ENCODE results near the gene RNF150.

Gene RNF150

DNA sequence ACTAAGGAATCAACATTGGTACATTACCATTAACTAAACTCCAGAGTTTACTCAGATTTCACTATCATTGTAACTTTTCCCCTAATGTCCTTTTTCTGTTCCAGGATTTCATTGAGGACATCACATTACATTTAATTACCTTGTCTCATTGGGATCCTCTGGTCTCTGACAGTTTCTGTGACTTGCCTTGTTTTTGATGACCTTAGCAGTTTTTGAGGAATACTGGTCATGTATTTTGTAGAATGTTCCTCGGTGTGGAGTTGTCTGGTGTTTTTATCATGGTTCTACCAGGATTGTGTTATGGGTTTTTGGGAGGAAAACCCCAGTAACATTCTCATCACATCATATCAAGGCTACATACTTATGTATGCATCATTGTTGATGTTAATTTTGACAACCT, 281.5 kb downstream of the RNF150 start:
- Histone ChIP-seq H3K9ac (ENCODE audit: low read depth, low read length) (no peak overlapping the region), H3K9me3 (replicated peaks; ENCODE audit: low read length) (no peaks in the 10 kb centered on the region), H3K4me3 (ENCODE audit: low read length) (no peak overlapping the region), H3K36me3 (ENCODE audit: insufficient read depth, low read length) (no peaks in the 10 kb centered on the region), H3K27me3 (ENCODE audit: control insufficient read depth, insufficient read depth, low read length) (peaks cover 11% of the 10 kb centered on the region), H3K4me2 (ENCODE audit: low read length) (no peak overlapping the region), H3K4me1 (ENCODE audit: control insufficient read depth, insufficient read depth, low read length) (peaks cover 4% of the 10 kb centered on the region)

DNA sequence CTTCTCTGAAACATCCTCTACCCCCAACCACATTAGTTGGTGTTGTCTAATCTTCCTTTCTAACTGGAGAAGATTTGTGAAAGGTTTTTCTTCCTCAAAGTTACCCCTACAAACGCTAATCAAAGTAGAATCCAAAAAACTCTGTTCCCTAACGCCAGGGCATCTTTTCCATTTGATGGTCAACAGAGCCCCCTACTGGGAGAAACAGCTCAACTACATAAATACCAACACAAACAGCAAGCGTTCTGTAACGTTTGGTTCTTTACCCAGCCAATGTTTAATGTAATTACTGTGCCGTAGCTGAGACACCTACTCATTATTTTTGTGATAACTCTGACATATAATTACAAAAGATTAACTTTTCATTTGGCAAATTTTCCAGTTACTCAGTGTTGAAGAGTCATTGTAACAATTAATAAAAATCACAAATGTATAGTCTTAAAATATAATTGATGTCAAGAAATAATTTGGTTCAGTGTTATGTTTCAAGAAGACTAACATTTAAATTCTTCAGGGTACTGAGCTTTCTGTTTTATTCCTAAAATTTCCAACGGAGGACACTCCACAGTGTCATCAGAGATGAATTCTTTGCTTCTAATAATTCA, 282.1 kb downstream of the RNF150 start:
- Histone ChIP-seq H3K4me3 (ENCODE audit: low read length) (no peak overlapping the region), H3K4me2 (ENCODE audit: low read length) (no peak overlapping the region), H3K9me3 (replicated peaks; ENCODE audit: low read length) (no peaks in the 10 kb centered on the region), H3K27me3 (ENCODE audit: control insufficient read depth, insufficient read depth, low read length) (peaks cover 16% of the 10 kb centered on the region), H3K9ac (ENCODE audit: low read depth, low read length) (no peak overlapping the region), H3K4me1 (ENCODE audit: control insufficient read depth, insufficient read depth, low read length) (no peaks in the 10 kb centered on the region), H3K36me3 (ENCODE audit: insufficient read depth, low read length) (no peaks in the 10 kb centered on the region)

DNA sequence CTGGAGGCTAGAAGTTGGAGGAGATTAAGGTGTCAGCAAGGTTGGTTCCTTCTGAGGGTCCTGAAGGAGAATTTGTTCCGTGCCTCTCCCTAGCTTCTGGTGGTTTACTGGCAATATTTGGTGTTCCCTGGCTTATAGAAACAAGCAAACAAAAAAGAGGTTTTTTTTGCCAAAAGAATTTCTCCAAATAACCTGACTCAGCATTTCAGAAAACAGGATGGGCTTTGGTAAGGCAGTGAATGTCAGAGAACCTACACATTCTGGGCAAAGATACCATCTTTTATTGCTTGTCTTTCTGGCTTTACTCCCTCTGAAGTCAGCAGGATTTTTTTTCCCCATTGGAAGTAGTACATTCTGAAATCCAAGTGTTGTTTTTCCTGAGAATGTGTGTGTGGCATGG, 283.7 kb downstream of the RNF150 start:
- H3K9me3 ChIP-seq (replicated peaks; ENCODE audit: low read length) = no peaks in the 10 kb centered on the region
- no peak overlapping the region for H3K9ac ChIP-seq (ENCODE audit: low read depth, low read length)
- H3K27me3 ChIP-seq (ENCODE audit: control insufficient read depth, insufficient read depth, low read length) = peaks cover 21% of the 10 kb centered on the region
- H3K4me1 ChIP-seq (ENCODE audit: control insufficient read depth, insufficient read depth, low read length) = no peaks in the 10 kb centered on the region
- no peak overlapping the region for H3K4me3 ChIP-seq (ENCODE audit: low read length)
- no peaks in the 10 kb centered on the region for H3K36me3 ChIP-seq (ENCODE audit: insufficient read depth, low read length)
- H3K4me2 ChIP-seq (ENCODE audit: low read length) = no peak overlapping the region

DNA sequence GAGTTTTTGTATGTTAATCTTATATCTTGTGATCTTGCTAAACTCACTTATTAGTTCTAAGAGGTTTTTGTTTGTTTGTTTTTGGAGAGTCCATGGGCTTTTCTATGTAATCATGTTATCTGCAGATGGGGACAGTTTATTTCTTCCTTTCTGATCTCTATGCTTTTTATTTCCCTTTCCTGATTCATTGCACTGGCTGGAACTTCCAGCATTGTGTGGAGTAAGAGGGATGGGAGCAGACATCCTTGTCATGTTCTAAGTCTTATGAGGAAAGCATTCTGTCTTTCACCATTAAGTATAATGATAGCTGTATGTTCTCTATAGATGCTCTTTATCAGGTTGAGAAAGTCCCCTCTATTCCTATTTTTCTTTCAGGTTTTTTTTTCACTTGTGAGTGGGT, 286.5 kb downstream of the RNF150 start:
- H3K4me2 ChIP-seq (ENCODE audit: low read length) = no peak overlapping the region
- no peak overlapping the region for H3K9ac ChIP-seq (ENCODE audit: low read depth, low read length)
- no peaks in the 10 kb centered on the region for H3K4me1 ChIP-seq (ENCODE audit: control insufficient read depth, insufficient read depth, low read length)
- H3K36me3 ChIP-seq (ENCODE audit: insufficient read depth, low read length) = no peaks in the 10 kb centered on the region
- H3K27me3 ChIP-seq (ENCODE audit: control insufficient read depth, insufficient read depth, low read length) = peaks cover 29% of the 10 kb centered on the region
- H3K9me3 ChIP-seq (replicated peaks; ENCODE audit: low read length) = no peaks in the 10 kb centered on the region
- no peak overlapping the region for H3K4me3 ChIP-seq (ENCODE audit: low read length)

DNA sequence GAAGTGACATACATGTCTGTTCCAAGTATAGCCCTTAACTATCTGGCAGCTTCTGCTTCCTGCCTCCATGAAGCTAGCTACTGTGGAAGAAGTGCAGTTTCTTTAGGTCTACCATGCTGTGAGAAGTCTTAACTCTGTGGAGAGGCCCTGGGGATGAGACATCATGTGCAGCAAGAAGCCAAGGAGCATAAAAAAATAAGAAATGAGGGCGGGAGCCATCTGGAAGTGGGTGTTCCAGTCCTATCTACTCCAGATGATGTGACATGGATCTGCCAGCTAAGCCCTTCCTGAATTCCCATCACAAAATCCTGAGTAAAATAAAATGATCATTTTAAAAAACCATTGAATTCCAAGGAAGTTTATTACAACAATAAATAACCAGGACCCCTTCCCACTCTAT, 289.2 kb downstream of the RNF150 start:
- Histone ChIP-seq H3K27me3 (ENCODE audit: control insufficient read depth, insufficient read depth, low read length) (peaks cover 32% of the 10 kb centered on the region), H3K9ac (ENCODE audit: low read depth, low read length) (no peak overlapping the region), H3K36me3 (ENCODE audit: insufficient read depth, low read length) (no peaks in the 10 kb centered on the region), H3K9me3 (replicated peaks; ENCODE audit: low read length) (no peaks in the 10 kb centered on the region), H3K4me2 (ENCODE audit: low read length) (no peak overlapping the region), H3K4me3 (ENCODE audit: low read length) (no peak overlapping the region), H3K4me1 (ENCODE audit: control insufficient read depth, insufficient read depth, low read length) (no peaks in the 10 kb centered on the region)

DNA sequence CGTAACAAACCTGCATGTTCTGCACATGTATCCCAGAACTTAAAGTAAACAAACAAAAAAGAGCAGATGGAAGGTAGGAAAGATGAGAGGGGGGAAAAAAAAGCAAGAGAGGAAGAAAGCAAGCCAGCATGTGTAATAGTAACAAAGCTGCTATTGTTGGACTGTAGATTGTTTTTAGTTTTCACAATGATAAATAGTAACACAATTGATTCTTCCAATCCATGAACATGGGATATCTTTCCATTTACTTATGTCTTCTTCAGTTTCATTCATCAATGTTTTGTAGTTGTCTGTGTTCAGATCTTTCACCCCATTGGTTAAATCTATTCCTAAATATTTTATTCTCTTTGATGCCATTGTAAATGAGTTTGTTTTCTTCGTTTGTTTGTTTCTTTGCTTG, 292.1 kb downstream of the RNF150 start:
- Histone ChIP-seq H3K9me3 (replicated peaks; ENCODE audit: low read length) (no peaks in the 10 kb centered on the region), H3K27me3 (ENCODE audit: control insufficient read depth, insufficient read depth, low read length) (peaks cover 23% of the 10 kb centered on the region), H3K9ac (ENCODE audit: low read depth, low read length) (no peak overlapping the region), H3K4me2 (ENCODE audit: low read length) (no peak overlapping the region), H3K36me3 (ENCODE audit: insufficient read depth, low read length) (no peaks in the 10 kb centered on the region), H3K4me1 (ENCODE audit: control insufficient read depth, insufficient read depth, low read length) (no peaks in the 10 kb centered on the region), H3K4me3 (ENCODE audit: low read length) (no peak overlapping the region)

DNA sequence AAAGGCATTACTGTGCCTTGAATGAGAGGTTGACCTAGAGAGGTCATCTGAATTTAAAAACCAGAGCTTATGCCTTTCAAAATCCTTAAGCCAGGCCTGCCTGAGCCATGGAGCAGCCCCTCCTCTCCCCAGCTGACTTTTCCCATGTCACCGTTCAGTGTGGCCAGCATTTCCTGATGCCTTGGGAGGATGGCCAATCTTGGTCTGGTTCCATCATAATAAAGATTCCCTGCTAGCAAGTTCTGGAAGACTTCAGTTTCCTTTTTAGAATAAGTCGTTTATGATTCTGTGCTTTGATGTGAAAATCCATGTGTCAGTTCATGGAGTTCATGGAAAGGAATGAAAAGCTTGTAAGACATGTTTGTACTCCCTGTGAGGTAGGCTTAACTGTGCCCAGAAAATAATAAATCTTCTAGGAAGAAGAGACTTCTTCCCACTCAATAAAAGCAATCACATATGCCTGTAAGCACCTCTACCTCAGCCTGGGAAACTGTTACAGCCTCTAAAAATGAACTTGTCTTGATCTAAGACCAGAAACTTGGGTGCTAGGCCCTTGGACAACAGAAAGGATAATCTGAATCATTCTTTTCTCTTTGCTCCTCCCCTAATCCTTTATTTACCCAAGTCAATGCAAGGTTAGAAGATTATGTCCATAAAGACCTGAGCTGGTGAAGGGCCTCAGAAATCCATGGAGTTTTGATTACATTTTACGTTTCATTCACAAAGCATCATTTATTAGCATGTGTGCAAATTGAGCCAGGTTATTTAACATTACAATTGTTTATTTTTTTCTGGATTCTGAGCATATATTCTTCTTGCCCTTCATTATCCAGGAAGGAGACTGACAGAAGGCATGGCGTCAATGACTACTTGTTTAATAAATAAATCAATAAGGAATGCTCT, 293.1 kb downstream of the RNF150 start:
- Histone ChIP-seq H3K36me3 (ENCODE audit: insufficient read depth, low read length) (no peaks in the 10 kb centered on the region), H3K4me1 (ENCODE audit: control insufficient read depth, insufficient read depth, low read length) (no peaks in the 10 kb centered on the region), H3K9ac (ENCODE audit: low read depth, low read length) (no peak overlapping the region), H3K9me3 (replicated peaks; ENCODE audit: low read length) (no peaks in the 10 kb centered on the region), H3K4me3 (ENCODE audit: low read length) (no peak overlapping the region), H3K27me3 (ENCODE audit: control insufficient read depth, insufficient read depth, low read length) (peaks cover 25% of the 10 kb centered on the region), H3K4me2 (ENCODE audit: low read length) (no peak overlapping the region)

DNA sequence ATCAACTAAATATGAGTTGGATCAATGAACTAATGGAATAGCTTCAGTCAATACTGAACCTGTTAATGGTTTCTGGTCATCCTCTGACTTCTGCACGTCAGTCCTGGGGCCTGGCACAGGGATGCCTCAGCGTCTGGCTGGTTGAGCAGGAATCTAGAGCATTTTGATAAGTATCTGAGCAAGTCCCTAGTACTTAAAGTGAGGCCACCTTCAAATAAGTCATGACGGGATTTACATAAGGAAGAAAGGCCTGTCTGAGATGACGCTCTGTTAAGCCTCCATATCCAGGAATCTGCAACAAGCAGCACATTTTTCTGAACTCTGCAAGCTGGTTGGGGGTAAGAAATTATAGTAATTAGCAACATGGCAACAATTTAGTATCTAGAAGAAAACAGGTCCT, 293.9 kb downstream of the RNF150 start:
- no peaks in the 10 kb centered on the region for H3K36me3 ChIP-seq (ENCODE audit: insufficient read depth, low read length)
- H3K27me3 ChIP-seq (ENCODE audit: control insufficient read depth, insufficient read depth, low read length) = peaks cover 25% of the 10 kb centered on the region
- H3K4me1 ChIP-seq (ENCODE audit: control insufficient read depth, insufficient read depth, low read length) = no peaks in the 10 kb centered on the region
- H3K9me3 ChIP-seq (replicated peaks; ENCODE audit: low read length) = no peaks in the 10 kb centered on the region
- H3K4me3 ChIP-seq (ENCODE audit: low read length) = no peak overlapping the region
- H3K9ac ChIP-seq (ENCODE audit: low read depth, low read length) = no peak overlapping the region
- H3K4me2 ChIP-seq (ENCODE audit: low read length) = no peak overlapping the region

DNA sequence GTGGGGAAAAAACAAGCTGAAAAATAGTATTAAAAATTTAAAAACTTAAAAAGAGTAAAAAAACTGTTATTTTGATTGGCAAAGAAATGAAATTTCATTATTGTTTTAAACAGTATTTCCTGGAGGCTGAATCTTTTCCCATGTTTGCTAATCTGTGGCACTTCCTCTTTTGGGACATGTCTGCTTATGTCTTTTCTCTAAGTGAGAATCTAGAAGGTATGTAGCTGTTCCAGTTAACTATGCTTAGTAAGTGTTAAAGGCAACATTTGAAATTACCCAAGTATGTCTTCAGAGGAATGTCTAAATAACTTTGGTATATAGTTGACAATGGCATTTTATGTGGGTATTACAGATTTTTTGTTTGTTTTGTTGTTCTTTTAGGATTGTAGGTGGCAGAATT, 295.5 kb downstream of the RNF150 start:
- Histone ChIP-seq H3K9ac (ENCODE audit: low read depth, low read length) (no peak overlapping the region), H3K4me2 (ENCODE audit: low read length) (no peak overlapping the region), H3K36me3 (ENCODE audit: insufficient read depth, low read length) (no peaks in the 10 kb centered on the region), H3K4me3 (ENCODE audit: low read length) (no peak overlapping the region), H3K4me1 (ENCODE audit: control insufficient read depth, insufficient read depth, low read length) (no peaks in the 10 kb centered on the region), H3K9me3 (replicated peaks; ENCODE audit: low read length) (no peaks in the 10 kb centered on the region), H3K27me3 (ENCODE audit: control insufficient read depth, insufficient read depth, low read length) (peaks cover 29% of the 10 kb centered on the region)

DNA sequence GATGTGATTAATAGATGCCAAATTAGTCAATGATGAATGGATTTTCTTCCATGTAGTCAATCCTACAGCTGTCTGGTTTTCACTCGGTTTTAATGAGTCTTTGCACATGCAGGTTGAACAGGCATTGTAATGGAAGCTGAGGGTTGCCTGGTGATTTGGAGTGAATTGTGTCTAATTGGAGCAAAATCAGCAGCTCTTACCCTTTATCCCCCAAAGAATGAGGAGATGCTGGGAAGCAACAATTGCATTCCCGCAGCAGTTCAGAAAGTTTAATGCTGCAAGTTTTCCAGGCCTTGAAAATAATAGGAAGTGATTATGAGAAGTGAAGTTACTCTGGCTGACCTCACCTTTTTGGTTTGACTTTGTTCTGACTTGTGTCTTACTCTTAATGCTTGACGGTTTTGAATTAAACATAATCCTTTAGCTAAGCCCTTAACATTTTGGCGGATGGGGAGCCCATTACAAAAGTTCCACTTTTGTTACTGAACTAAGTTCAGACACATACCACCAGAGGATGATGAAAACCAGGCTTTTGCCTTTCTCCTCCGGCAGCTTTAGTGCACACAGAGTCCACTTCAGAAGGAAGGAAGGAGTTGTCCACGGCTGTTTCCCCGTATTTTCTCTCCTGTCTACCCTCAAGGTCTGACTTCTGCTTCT, 298.3 kb downstream of the RNF150 start:
- H3K9me3 ChIP-seq (replicated peaks; ENCODE audit: low read length) = no peaks in the 10 kb centered on the region
- no peak overlapping the region for H3K4me3 ChIP-seq (ENCODE audit: low read length)
- no peak overlapping the region for H3K4me2 ChIP-seq (ENCODE audit: low read length)
- peaks cover 32% of the 10 kb centered on the region for H3K27me3 ChIP-seq (ENCODE audit: control insufficient read depth, insufficient read depth, low read length)
- no peak overlapping the region for H3K9ac ChIP-seq (ENCODE audit: low read depth, low read length)
- H3K36me3 ChIP-seq (ENCODE audit: insufficient read depth, low read length) = no peaks in the 10 kb centered on the region
- no peaks in the 10 kb centered on the region for H3K4me1 ChIP-seq (ENCODE audit: control insufficient read depth, insufficient read depth, low read length)

DNA sequence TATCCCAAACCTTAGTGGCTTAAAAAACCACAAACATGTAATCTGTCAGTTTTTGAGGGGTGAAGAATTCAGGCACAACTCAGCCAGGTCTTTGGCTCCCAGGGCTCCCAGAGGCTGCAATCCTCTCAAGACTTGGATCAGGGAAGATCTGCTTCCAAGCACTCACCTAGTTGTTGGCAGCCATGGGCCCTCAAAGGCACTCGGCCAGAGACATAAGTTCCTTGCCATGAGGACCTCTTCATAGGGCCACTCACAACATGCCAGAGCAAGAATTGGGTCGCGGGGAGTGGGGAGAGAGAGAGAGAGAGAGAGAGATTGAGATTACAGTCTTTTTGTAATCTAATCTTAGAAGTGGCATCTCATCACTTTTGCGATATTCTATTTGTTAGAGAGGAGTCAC, 300.0 kb downstream of the RNF150 start:
- Histone ChIP-seq H3K4me2 (ENCODE audit: low read length) (no peak overlapping the region), H3K9me3 (replicated peaks; ENCODE audit: low read length) (no peaks in the 10 kb centered on the region), H3K4me1 (ENCODE audit: control insufficient read depth, insufficient read depth, low read length) (no peaks in the 10 kb centered on the region), H3K36me3 (ENCODE audit: insufficient read depth, low read length) (no peaks in the 10 kb centered on the region), H3K9ac (ENCODE audit: low read depth, low read length) (no peak overlapping the region), H3K27me3 (ENCODE audit: control insufficient read depth, insufficient read depth, low read length) (peaks cover 44% of the 10 kb centered on the region), H3K4me3 (ENCODE audit: low read length) (no peak overlapping the region)
